ENCODE data around the gene PNMA3. TPM values are rescaled to one million over a fixed set of nuclear protein-coding genes. Genes with fewer than 3 reads are reported as not detected.
"Not testable (repeated sequence)": the region's sequence is repeated elsewhere in the genome, so short reads cannot be mapped to it uniquely, and the experiment has no call there.

PNMA3 gene
- total RNA-seq, 3 donors from 2014 or later: under 0.01 to 0.33 TPM; not detected in 1

DNA sequence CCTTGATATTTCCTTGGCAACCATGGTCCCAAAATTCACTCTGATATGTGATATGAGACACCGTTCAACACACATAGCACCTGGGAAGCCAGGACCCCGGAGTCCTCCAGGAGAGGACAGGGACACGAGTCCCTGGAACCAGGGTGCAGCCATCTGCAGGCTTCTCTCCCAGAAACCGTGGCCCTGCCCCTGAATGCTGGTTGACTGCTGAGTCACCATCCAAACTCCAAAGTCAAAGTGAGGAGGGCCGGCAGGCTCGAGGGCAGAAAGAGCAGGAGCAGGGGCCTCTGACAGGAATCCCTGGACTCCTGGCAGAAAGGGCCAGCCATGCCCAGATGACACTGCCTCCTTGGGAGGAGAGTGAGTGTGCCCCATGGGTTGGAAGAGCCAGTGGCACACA lies 9.1 kb downstream of the PNMA3 start:
- intact Hi-C loops (cut with DNase I; ENCODE audit: low total_unique reads): no loop called here
- Histone ChIP-seq H3K36me3 (no peaks in the 10 kb centered on the region), H3K27ac (no peak overlapping the region), H3K4me1 (no peaks in the 10 kb centered on the region), H3K9me3 (no peaks in the 10 kb centered on the region), H3K27me3 (peaks cover 0 to 42% of the 10 kb centered on the region in 2 donors), H3K4me3 (no peak overlapping the region)
- no peak for DNase-seq (ENCODE audit: low spot score in 2 of 2)
- TF ChIP-seq, protein P1, sequence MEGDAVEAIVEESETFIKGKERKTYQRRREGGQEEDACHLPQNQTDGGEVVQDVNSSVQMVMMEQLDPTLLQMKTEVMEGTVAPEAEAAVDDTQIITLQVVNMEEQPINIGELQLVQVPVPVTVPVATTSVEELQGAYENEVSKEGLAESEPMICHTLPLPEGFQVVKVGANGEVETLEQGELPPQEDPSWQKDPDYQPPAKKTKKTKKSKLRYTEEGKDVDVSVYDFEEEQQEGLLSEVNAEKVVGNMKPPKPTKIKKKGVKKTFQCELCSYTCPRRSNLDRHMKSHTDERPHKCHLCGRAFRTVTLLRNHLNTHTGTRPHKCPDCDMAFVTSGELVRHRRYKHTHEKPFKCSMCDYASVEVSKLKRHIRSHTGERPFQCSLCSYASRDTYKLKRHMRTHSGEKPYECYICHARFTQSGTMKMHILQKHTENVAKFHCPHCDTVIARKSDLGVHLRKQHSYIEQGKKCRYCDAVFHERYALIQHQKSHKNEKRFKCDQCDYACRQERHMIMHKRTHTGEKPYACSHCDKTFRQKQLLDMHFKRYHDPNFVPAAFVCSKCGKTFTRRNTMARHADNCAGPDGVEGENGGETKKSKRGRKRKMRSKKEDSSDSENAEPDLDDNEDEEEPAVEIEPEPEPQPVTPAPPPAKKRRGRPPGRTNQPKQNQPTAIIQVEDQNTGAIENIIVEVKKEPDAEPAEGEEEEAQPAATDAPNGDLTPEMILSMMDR (IDR thresholded peaks at IDR 0.05): no peak
- TF ChIP-seq POLR2A (IDR thresholded peaks at IDR 0.05): no peak
- TF ChIP-seq POLR2AphosphoS5 (IDR thresholded peaks at IDR 0.05): no peak

DNA sequence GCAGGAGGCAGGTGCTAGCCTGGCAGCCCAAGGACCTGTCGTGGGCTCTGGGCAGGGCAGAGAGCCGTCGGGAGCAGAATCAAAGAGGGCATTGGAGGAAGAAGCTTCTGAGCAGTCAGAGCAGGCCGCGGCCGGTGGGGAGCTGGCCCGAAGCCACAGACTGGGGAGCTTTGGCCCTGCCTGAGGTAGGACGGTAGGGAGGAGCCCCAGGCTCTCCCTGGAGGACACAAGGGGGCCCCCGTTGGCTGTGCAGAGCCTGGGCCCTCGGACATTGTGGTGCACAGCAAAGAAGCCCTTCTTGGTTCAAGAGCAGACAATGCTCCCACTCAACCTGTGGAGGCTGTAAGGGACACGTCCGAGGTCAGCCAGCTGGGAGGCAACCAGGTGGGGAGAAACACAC lies 10.1 kb downstream of the PNMA3 start:
- H3K27me3 ChIP-seq: peaks cover 0 to 34% of the 10 kb centered on the region in 2 donors
- DNase-seq (ENCODE audit: low spot score in 2 of 2); H3K36me3 ChIP-seq; H3K4me1 ChIP-seq; H3K27ac ChIP-seq; H3K9me3 ChIP-seq; intact Hi-C loops (cut with DNase I; ENCODE audit: low total_unique reads); H3K4me3 ChIP-seq: not testable (repeated sequence)

DNA sequence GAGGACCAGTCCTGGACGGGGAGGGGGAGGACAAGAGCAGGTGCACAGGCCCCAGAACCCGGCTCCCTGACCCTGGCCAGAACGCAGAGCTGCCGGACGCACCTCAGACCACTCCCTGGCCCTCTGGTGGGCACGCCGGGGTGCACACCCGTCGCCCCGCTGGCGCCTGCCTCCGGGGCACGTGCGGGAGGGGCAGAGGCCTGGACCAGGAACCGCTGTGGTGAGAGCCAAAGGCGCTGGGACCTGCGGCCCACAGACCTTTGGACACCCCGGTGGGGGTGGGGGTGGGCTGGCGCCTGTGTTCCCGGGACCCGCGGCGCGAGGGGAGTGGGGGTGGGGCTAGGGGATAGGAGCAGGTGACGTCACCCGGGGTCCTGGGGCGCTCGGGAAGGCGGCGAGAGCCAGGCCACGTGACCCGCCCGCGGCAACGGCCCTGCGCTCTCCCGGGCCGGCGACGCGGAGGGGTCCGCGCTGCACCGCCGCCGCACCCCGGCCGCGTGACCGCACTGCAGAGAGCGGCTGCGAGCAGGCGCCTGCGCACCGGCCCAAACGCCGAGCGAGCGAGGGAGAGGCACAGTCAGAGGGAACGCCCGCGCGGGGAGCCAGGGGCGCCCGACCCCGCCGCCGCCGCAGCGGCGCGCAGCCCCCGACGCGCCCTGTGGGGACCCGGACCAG lies 15.8 kb downstream of the PNMA3 start, which contains the start of gene PNMA6A:
TSS of gene PNMA6A (plus strand) at position 546 of the 675 bp plus-strand sequence. CDS start 609 bp downstream, outside the sequence.
- intact Hi-C loops (cut with DNase I; ENCODE audit: low total_unique reads); H3K27ac ChIP-seq: not testable (repeated sequence)

DNA sequence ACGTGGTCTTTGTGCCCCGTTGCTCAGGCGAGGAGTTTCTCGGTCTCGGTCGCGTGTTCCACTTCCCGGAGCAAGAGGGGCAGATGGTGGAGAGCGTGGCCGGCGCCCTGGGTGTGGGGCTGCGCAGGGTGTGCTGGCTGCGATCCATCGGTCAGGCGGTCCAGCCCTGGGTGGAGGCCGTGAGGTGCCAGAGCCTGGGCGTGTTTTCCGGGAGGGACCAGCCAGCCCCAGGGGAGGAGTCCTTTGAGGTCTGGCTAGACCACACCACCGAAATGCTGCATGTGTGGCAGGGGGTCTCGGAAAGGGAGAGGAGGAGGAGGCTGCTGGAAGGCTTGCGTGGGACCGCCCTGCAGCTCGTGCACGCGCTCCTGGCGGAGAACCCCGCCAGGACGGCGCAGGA lies 17.1 kb downstream of the PNMA3 start:
- DNase-seq (ENCODE audit: low spot score in 2 of 2); H3K27ac ChIP-seq; H3K4me1 ChIP-seq; intact Hi-C loops (cut with DNase I; ENCODE audit: low total_unique reads); H3K36me3 ChIP-seq; H3K4me3 ChIP-seq; H3K9me3 ChIP-seq: not testable (repeated sequence)
- peaks cover 0 to 13% of the 10 kb centered on the region in 2 donors for H3K27me3 ChIP-seq

More for the DNA sequence above, 15.8 kb downstream of the PNMA3 start, which contains the start of gene PNMA6A:
- peaks cover 0 to 13% of the 10 kb centered on the region in 2 donors for H3K27me3 ChIP-seq
- not testable (repeated sequence) for DNase-seq (ENCODE audit: low spot score in 2 of 2); H3K36me3 ChIP-seq; H3K4me3 ChIP-seq; H3K4me1 ChIP-seq; H3K9me3 ChIP-seq

DNA sequence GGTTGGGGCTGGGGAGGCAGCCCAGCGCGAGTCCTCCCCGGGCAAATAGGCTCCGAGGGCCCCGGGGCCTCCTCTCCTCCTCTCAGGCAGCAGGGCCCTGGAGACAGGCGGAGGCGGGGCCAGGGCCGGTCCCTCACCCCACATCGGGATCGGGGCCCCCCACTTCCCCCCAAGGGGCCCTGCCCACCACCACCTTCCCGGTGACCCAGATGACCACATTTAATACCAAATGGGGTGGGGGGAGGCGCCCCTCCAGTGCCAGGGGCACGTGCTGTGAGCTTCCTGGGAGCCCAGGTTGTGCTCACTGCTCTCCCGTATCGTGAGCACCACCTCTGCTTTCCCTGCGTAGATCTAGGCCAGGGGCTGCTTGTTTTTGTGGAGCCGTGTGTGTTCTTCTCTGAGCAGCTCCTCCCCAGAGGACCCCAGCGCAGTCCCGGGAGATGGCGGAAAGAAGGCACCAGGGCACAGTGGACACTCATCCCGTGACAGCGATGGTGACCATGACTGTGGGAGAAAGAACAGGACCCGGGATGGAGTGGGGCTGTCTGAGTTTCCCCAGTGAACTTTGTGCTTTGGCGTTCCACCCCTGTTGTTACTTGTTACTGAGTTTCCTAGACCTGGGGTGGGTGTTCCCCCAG lies 18.1 kb downstream of the PNMA3 start:
- H3K9me3 ChIP-seq: no peaks in the 10 kb centered on the region
- no peak overlapping the region for H3K4me3 ChIP-seq
- TF ChIP-seq POLR2AphosphoS5 (IDR thresholded peaks at IDR 0.05) (no peak), POLR2A (IDR thresholded peaks at IDR 0.05) (no peak)
- TF ChIP-seq, protein P1 (IDR thresholded peaks at IDR 0.05): no peak
- H3K36me3 ChIP-seq: no peaks in the 10 kb centered on the region
- no peak for DNase-seq (ENCODE audit: low spot score in 2 of 2)
- intact Hi-C loops (cut with DNase I; ENCODE audit: low total_unique reads): no loop called here
- H3K27ac ChIP-seq: no peak overlapping the region
- no peaks in the 10 kb centered on the region for H3K4me1 ChIP-seq
- H3K27me3 ChIP-seq: peaks cover 0 to 13% of the 10 kb centered on the region in 2 donors

DNA sequence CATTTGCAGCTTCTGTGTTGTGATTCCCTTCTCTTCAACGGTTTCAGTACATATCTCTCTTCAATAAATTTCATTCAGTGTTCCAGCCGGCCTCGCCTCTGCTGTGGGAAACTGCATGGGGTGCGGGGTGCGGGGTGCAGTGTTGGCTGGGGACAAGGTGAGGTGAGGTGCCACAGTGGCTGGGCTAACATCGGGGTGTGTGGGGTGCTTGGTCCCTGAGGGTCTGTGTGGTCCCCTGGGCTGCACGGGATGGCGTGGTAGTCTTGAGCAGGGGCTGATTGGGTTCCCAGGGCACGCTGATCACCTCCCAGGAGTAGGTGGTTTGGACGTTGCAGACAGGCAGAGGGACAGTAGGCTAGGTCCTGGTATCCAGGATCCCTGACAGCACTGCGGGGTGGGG lies 18.7 kb downstream of the PNMA3 start:
- H3K4me1 ChIP-seq: no peaks in the 10 kb centered on the region
- H3K27ac ChIP-seq: no peak overlapping the region
- intact Hi-C loops (cut with DNase I; ENCODE audit: low total_unique reads): no loop called here
- H3K9me3 ChIP-seq: no peaks in the 10 kb centered on the region
- no peak for DNase-seq (ENCODE audit: low spot score in 2 of 2)
- peaks cover 0 to 13% of the 10 kb centered on the region in 2 donors for H3K27me3 ChIP-seq
- TF ChIP-seq, protein P1 (IDR thresholded peaks at IDR 0.05): no peak
- no peak for TF ChIP-seq POLR2A (IDR thresholded peaks at IDR 0.05)
- TF ChIP-seq POLR2AphosphoS5 (IDR thresholded peaks at IDR 0.05): no peak
- H3K36me3 ChIP-seq: no peaks in the 10 kb centered on the region
- no peak overlapping the region for H3K4me3 ChIP-seq
